Fibroblast of skin of right quadriceps (primary cell): ENCODE data around the gene DLG5.
A peak's percentile ranks its signal among the peaks of the same experiment; 100 is the strongest.

ENCODE experiments used
- DNase-seq: peaks from one replicate; pipeline ENCODE4 v3.0.0-alpha.2; 2013

The DLG5 gene

GRCh38 chr10:77926566-77927401 is at the start of gene DLG5:
Gene DLG5, minus strand, starts transcription at chr10:77926755. Its CDS starts 235 bp downstream, at chr10:77926520.
- peak; percentile 49 for DNase-seq

- DNase-seq: no peak
Observed at GRCh38 chr10:77975086-77975666, 48.6 kb upstream of the DLG5 start.

- peak; percentile 38 for DNase-seq
Observed at GRCh38 chr10:77974396-77975074, 48.0 kb upstream of the DLG5 start.

GRCh38 chr10:77973276-77973675 is 46.7 kb upstream of the DLG5 start:
- no peak for DNase-seq

GRCh38 chr10:77972148-77972547 is 45.6 kb upstream of the DLG5 start:
- DNase-seq: no peak

- DNase-seq: no peak
Observed at GRCh38 chr10:77971804-77972144, 45.2 kb upstream of the DLG5 start.

- peak; percentile 97 for DNase-seq
Observed at GRCh38 chr10:77970869-77971803, 44.6 kb upstream of the DLG5 start.

GRCh38 chr10:77969114-77969513 is 42.6 kb upstream of the DLG5 start:
- DNase-seq: no peak

- DNase-seq: no peak
Observed at GRCh38 chr10:77967611-77968022, 41.1 kb upstream of the DLG5 start.

GRCh38 chr10:77965294-77965693 is 38.7 kb upstream of the DLG5 start:
- DNase-seq: peak; percentile 87

- peak; percentile 39 for DNase-seq
Observed at GRCh38 chr10:77964811-77965210, 38.3 kb upstream of the DLG5 start.

- no peak for DNase-seq
Observed at GRCh38 chr10:77963901-77964300, 37.3 kb upstream of the DLG5 start.

- no peak for DNase-seq
Observed at GRCh38 chr10:77962350-77963146, 36.0 kb upstream of the DLG5 start.

GRCh38 chr10:77961668-77962067 is 35.1 kb upstream of the DLG5 start:
- DNase-seq: no peak

- DNase-seq: no peak
Observed at GRCh38 chr10:77960829-77961329, 34.3 kb upstream of the DLG5 start.

- no peak for DNase-seq
Observed at GRCh38 chr10:77959887-77960455, 33.4 kb upstream of the DLG5 start.

GRCh38 chr10:77959384-77959783 is 32.8 kb upstream of the DLG5 start:
- no peak for DNase-seq

- DNase-seq: no peak
Observed at GRCh38 chr10:77955136-77955535, 28.6 kb upstream of the DLG5 start.

- peak; percentile 74 for DNase-seq
Observed at GRCh38 chr10:77949167-77949566, 22.6 kb upstream of the DLG5 start.

GRCh38 chr10:77946084-77946483 is 19.5 kb upstream of the DLG5 start:
- no peak for DNase-seq

- peak; percentile 99 for DNase-seq
Observed at GRCh38 chr10:77944519-77944918, 18.0 kb upstream of the DLG5 start.
